HepG2 (cell line): ENCODE measurements around the gene ROBO2. TPM values are rescaled to one million over a fixed set of nuclear protein-coding genes. Genes with fewer than 3 reads are reported as not detected.

Source experiments
- ATAC-seq: fragments of 200-7000 bp; cut with Tn5 transposase; 3 replicates; pipeline ENCODE4 v1.9.1; 2020; ENCODE audit warnings: mild to moderate bottlenecking, moderate library complexity
- BruUV-seq: library from RNA; stranded (reverse); fragments of 400-500 nt; replicated peaks from 2 replicates; lab custom pipeline; 2021; lab: Mats Ljungman, UMichigan
- CTCF ChIA-PET: fragments of 300-600 bp; formaldehyde crosslinking; extraction: SDS; loops from one replicate; lab custom pipeline; 2021; ENCODE audit warnings: low total read pairs, inconsistent platforms, low intra/inter-chr PET ratio; lab: Yijun Ruan, JAX
- POLR2A ChIA-PET: fragments of 350-600 bp; sonication (Branson Sonifier 250); formaldehyde crosslinking; loops from one replicate; lab custom pipeline; 2020; ENCODE audit warnings: antibody characterized with exemption, inconsistent platforms; lab: Yijun Ruan, JAX
- DNase-seq: peaks from one replicate; pipeline ENCODE4 v3.0.0-alpha.2; 2015; ENCODE audit warnings: low spot score
- FAIRE-seq: peaks from 3 replicates; lab custom pipeline; 2011; peaks lifted over from hg19 to GRCh38; lab: Jason Lieb, UNC
- H2AFZ ChIP-seq: one replicate; pipeline ENCODE4 v1.6.1; 2011; ENCODE audit warnings: low read length, inconsistent platforms
- H3K27ac ChIP-seq: fragments of 300-600 bp; 3 replicates; pipeline ENCODE4 v1.8.0; 2011; ENCODE audit warnings: mixed run types, mild to moderate bottlenecking, mixed read lengths, low read length, inconsistent platforms; ENCODE audit not compliant: insufficient read depth; ENCODE audit errors: extremely low read length
- H3K27me3 ChIP-seq, 2 experiments: fragments of 200-600 bp in 1 of 2; 2 replicates in 1 of 2; 3 replicates in 1 of 2; pipeline versions ENCODE4 v1.6.0 to v1.8.0; 2011; ENCODE audit warnings: low read length in 2 of 2, mild to moderate bottlenecking in 2 of 2, moderate library complexity in 2 of 2, inconsistent platforms in 1 of 2; ENCODE audit not compliant: insufficient read depth in 2 of 2, control insufficient read depth in 1 of 2
- H3K36me3 ChIP-seq, 2 experiments: fragments of 200-600 bp in 1 of 2; replicated peaks in 1 of 2; 2 replicates in 1 of 2; 3 replicates in 1 of 2; pipeline versions ENCODE4 v1.5.1 to v1.8.0; 2011; ENCODE audit warnings: low read length in 2 of 2, inconsistent platforms in 1 of 2; ENCODE audit not compliant: insufficient read depth in 2 of 2, control insufficient read depth in 1 of 2
- H3K4me1 ChIP-seq: 2 replicates; pipeline ENCODE4 v1.5.1; 2012; ENCODE audit warnings: low read length, inconsistent platforms; ENCODE audit not compliant: insufficient read depth
- H3K4me2 ChIP-seq: 2 replicates; pipeline ENCODE4 v1.6.0; 2011; ENCODE audit warnings: low read depth, low read length, inconsistent platforms
- H3K4me3 ChIP-seq, 3 experiments: fragments of 200-600 bp in 1 of 3; sonication (generic), shearing (Covaris generic) in 1 of 3; replicated peaks in 1 of 3; 2 replicates each; pipeline ENCODE4 v1.5.1; 2011 to 2016; ENCODE audit warnings: low read length in 3 of 3, inconsistent platforms in 2 of 3, low read depth in 2 of 3, mild to moderate bottlenecking in 2 of 3, control low read depth in 1 of 3, mixed read lengths in 1 of 3; ENCODE audit not compliant: insufficient read depth in 1 of 3
- H3K79me2 ChIP-seq: one replicate; pipeline ENCODE4 v1.6.1; 2011; ENCODE audit warnings: low read length, inconsistent platforms; ENCODE audit not compliant: insufficient read depth
- H3K9ac ChIP-seq: 2 replicates; pipeline ENCODE4 v1.6.0; 2011; ENCODE audit warnings: mild to moderate bottlenecking, low read depth, low read length, inconsistent platforms; ENCODE audit not compliant: insufficient read depth
- H3K9me3 ChIP-seq: 2 replicates; pipeline ENCODE4 v1.5.1; 2012; ENCODE audit warnings: mild to moderate bottlenecking, low read length
- H4K20me1 ChIP-seq: 2 replicates; pipeline ENCODE4 v1.6.0; 2011; ENCODE audit warnings: inconsistent platforms, mild to moderate bottlenecking, low read length, moderate library complexity; ENCODE audit not compliant: insufficient read depth
- AGO1 ChIP-seq: fragments of 200-400 bp; formaldehyde crosslinking; IDR thresholded peaks from 2 replicates; pipeline ENCODE4 v1.6.1; 2017; ENCODE audit warnings: mild to moderate bottlenecking, low read depth, low read length, moderate library complexity; ENCODE audit not compliant: poor library complexity, severe bottlenecking
- ELK4 ChIP-seq: sonication (generic); formaldehyde crosslinking; IDR thresholded peaks from 2 replicates; pipeline ENCODE4 v1.9.0; 2021; ENCODE audit warnings: missing genetic modification reagents, borderline replicate concordance
- FIP1L1 ChIP-seq: fragments of 200-400 bp; formaldehyde crosslinking; IDR thresholded peaks from 2 replicates; pipeline ENCODE4 v1.6.1; 2018; ENCODE audit warnings: low read depth, mild to moderate bottlenecking, low read length, moderate library complexity, borderline replicate concordance; ENCODE audit not compliant: insufficient read depth
- KIAA2018 ChIP-seq: sonication (generic); formaldehyde crosslinking; IDR thresholded peaks from 2 replicates; pipeline ENCODE4 v1.5.0; 2020; ENCODE audit warnings: mild to moderate bottlenecking, missing genetic modification reagents, borderline replicate concordance
- PRDM15 ChIP-seq: sonication (generic); formaldehyde crosslinking; IDR thresholded peaks from 2 replicates; pipeline ENCODE4 v1.4.0; 2020; ENCODE audit warnings: missing genetic modification reagents
- ZBTB20 ChIP-seq: sonication (generic); formaldehyde crosslinking; IDR thresholded peaks from 2 replicates; pipeline ENCODE4 v1.8.1; 2023; ENCODE audit warnings: missing genetic modification reagents, low read depth, mild to moderate bottlenecking, borderline replicate concordance
- ZBTB3 ChIP-seq: sonication (generic); formaldehyde crosslinking; IDR thresholded peaks from 2 replicates; pipeline ENCODE4 v1.4.0; 2020; ENCODE audit warnings: low read depth, mild to moderate bottlenecking, moderate library complexity, missing genetic modification reagents, borderline replicate concordance
- ZNF598 ChIP-seq: sonication (generic); formaldehyde crosslinking; IDR thresholded peaks from 2 replicates; pipeline ENCODE4 v1.5.1; 2020; ENCODE audit warnings: mild to moderate bottlenecking, missing genetic modification reagents, borderline replicate concordance
- ZSCAN20 ChIP-seq: sonication (generic); formaldehyde crosslinking; IDR thresholded peaks from 2 replicates; pipeline ENCODE4 v1.4.0; 2020; ENCODE audit warnings: missing genetic modification reagents, mild to moderate bottlenecking, borderline replicate concordance
- WGBS: methylation state at CpG from one replicate; pipeline ENCODE4 v1.1.6; 2017; ENCODE audit warnings: low lambda C conversion rate; 5-methylcytosine and 5-hydroxymethylcytosine counted together
- in situ Hi-C: cut with HindIII; loops from 2 replicates; pipeline ENCODE4 v1.10.0; 2017; ENCODE audit warnings: low pct_unique_long_range_greater_than_20kb; ENCODE audit not compliant: extremely low pct_ligation_motif_present
- intact Hi-C: fragments of 100-400 bp; cut with micrococcal nuclease; formaldehyde crosslinking; loops from one replicate; pipeline ENCODE4 v1.10.0; 2022; ENCODE audit not compliant: unreplicated experiment
- polyA plus RNA-seq, 8 experiments: library from polyadenylated mRNA; depleted of rRNA in 3 of 8; stranded (reverse) in 7 of 8; unstranded in 1 of 8; fragments of >200 nt; fragmentation: Illumina TruSeq in 4 of 8; extraction: Trizol in 4 of 8; gene quantifications; 2 replicates each; pipeline versions ENCODE4 v1.2.1 to v1.2.3, GENCODE V29; 2011 to 2016; ENCODE audit warnings: low read depth in 4 of 8, missing spikeins in 1 of 8, mixed read lengths in 1 of 8; ENCODE audit not compliant: insufficient read depth in 1 of 8
- total RNA-seq, 5 experiments: library from RNA; depleted of rRNA; stranded (reverse); fragments of >200 nt; fragmentation: Illumina TruSeq; extraction: Trizol; gene quantifications; 2 replicates each; pipeline ENCODE4 v1.2.3, GENCODE V29; 2016; ENCODE audit warnings: low read depth in 1 of 5

The ROBO2 gene
- total and polyA plus RNA-seq, 2 of the 13 experiments (the other 11 are each of a cell fraction or from before 2014, with no cell fraction given), result not detected

GRCh38 chr3:77303955-77304699, 264.2 kb downstream of the ROBO2 start:
- Histone ChIP-seq H3K27ac (no peak overlapping the region), H3K27me3 (no peaks in the 10 kb centered on the region), H4K20me1 (no peaks in the 10 kb centered on the region), H3K4me2 (no peak overlapping the region), H2AFZ (no peak overlapping the region), H3K9me3 (no peaks in the 10 kb centered on the region), H3K36me3 (no peaks in the 10 kb centered on the region), H3K79me2 (no peaks in the 10 kb centered on the region), H3K4me3 (no peak overlapping the region), H3K4me1 (no peaks in the 10 kb centered on the region), H3K9ac (no peak overlapping the region)
- no peak for DNase-seq
- FAIRE-seq, result no peak
- BruUV-seq, result no TSS peak
- ATAC-seq, result no peak
- POLR2A ChIA-PET, result no interaction called here
- WGBS, result 56% methylated on average over 12 of the region's 12 CpGs
- CTCF ChIA-PET, result no interaction called here
- in situ Hi-C loops (no loop called here), intact Hi-C loops (no loop called here)
- TF ChIP-seq ZBTB3 (CRISPR knock-in tag) (no peak), KIAA2018 (CRISPR knock-in tag) (no peak), ZBTB20 (CRISPR knock-in tag) (no peak), ZSCAN20 (CRISPR knock-in tag) (no peak), ZNF598 (CRISPR knock-in tag) (no peak), PRDM15 (no peak), ELK4 (CRISPR knock-in tag) (no peak), FIP1L1 (no peak), AGO1 (no peak)
